GM23248 (cell line): Measurements from ENCODE around the gene ARL9. TPM values are rescaled to one million over a fixed set of nuclear protein-coding genes. Genes with fewer than 3 reads are reported as not detected.

Experiments used
- DNase-seq: peaks from one replicate; pipeline ENCODE4 v3.0.0-alpha.2; 2015
- H2AFZ ChIP-seq: fragments of 200-600 bp; sonication (generic); 2 replicates; pipeline ENCODE4 v1.6.1; 2016; ENCODE audit warnings: antibody characterized with exemption
- H3F3A ChIP-seq: fragments of 200-600 bp; sonication (generic); 2 replicates; pipeline ENCODE4 v1.6.1; 2016; ENCODE audit warnings: mild to moderate bottlenecking, antibody characterized with exemption, mixed run types; ENCODE audit not compliant: insufficient read depth
- H3K27ac ChIP-seq: fragments of 200-600 bp; sonication (generic); 2 replicates; pipeline ENCODE4 v1.5.1; 2016; ENCODE audit warnings: mild to moderate bottlenecking
- H3K27me3 ChIP-seq: fragments of 200-600 bp; sonication (generic); replicated peaks from 2 replicates; pipeline ENCODE4 v1.6.1; 2016; ENCODE audit warnings: mild to moderate bottlenecking; ENCODE audit not compliant: insufficient read depth
- H3K36me3 ChIP-seq: fragments of 200-600 bp; sonication (generic); 2 replicates; pipeline ENCODE4 v1.6.1; 2016; ENCODE audit warnings: low read depth, mild to moderate bottlenecking
- H3K4me1 ChIP-seq: fragments of 200-600 bp; sonication (generic); 2 replicates; pipeline ENCODE4 v1.6.1; 2016; ENCODE audit warnings: mild to moderate bottlenecking; ENCODE audit not compliant: insufficient read depth
- H3K4me2 ChIP-seq: fragments of 200-600 bp; sonication (generic); one replicate; pipeline ENCODE4 v1.6.1; 2016; ENCODE audit warnings: mild to moderate bottlenecking; ENCODE audit not compliant: unreplicated experiment
- H3K4me3 ChIP-seq: fragments of 200-600 bp; sonication (generic); 2 replicates; pipeline ENCODE4 v1.5.1; 2016; ENCODE audit warnings: mild to moderate bottlenecking
- H3K79me2 ChIP-seq: fragments of 200-600 bp; sonication (generic); 2 replicates; pipeline ENCODE4 v1.6.1; 2016; ENCODE audit warnings: mild to moderate bottlenecking; ENCODE audit not compliant: insufficient read depth
- H3K9ac ChIP-seq: fragments of 200-600 bp; sonication (generic); 2 replicates; pipeline ENCODE4 v1.6.1; 2016; ENCODE audit warnings: mild to moderate bottlenecking
- H3K9me2 ChIP-seq: fragments of 200-600 bp; sonication (generic); 2 replicates; pipeline ENCODE4 v1.6.1; 2016; ENCODE audit warnings: mixed run types, mild to moderate bottlenecking, moderate library complexity; ENCODE audit not compliant: insufficient read depth
- H3K9me3 ChIP-seq: fragments of 200-600 bp; sonication (generic); one replicate; pipeline ENCODE4 v1.6.1; 2017; ENCODE audit warnings: low read depth
- H4K20me1 ChIP-seq: fragments of 200-600 bp; sonication (generic); 2 replicates; pipeline ENCODE4 v1.6.0; 2016; ENCODE audit not compliant: insufficient read depth
- EZH2 ChIP-seq: fragments of 200-600 bp; sonication (generic); IDR thresholded peaks from 2 replicates; pipeline ENCODE4 v1.6.1; 2018; ENCODE audit warnings: antibody characterized with exemption, mild to moderate bottlenecking; ENCODE audit not compliant: insufficient read depth, poor library complexity, severe bottlenecking
- EZH2phosphoT487 ChIP-seq: fragments of 200-600 bp; sonication (generic); IDR thresholded peaks from 2 replicates; pipeline ENCODE4 v1.6.1; 2018; ENCODE audit warnings: antibody characterized with exemption, moderate library complexity, mild to moderate bottlenecking, low read depth; ENCODE audit not compliant: insufficient read depth
- WGBS, 2 experiments: methylation state at CpG; one replicate each; pipeline ENCODE4 v1.1.6; 2015 to 2017; ENCODE audit warnings: low lambda C conversion rate in 2 of 2, low coverage in 1 of 2; ENCODE audit errors: missing lambda C conversion rate in 2 of 2; 5-methylcytosine and 5-hydroxymethylcytosine counted together
- in situ Hi-C: fragments of 300-500 bp; cut with MboI; formaldehyde crosslinking; loops from 2 replicates; pipeline ENCODE4 v1.15.0; 2020
- polyA plus RNA-seq: library from polyadenylated mRNA; unstranded; fragments of >200 nt; fragmentation: Nextera tagmentation; extraction: Ambion mirVana; gene quantifications from 2 replicates; pipeline ENCODE4 v1.2.1, GENCODE V29; 2016
- total RNA-seq: library from RNA; depleted of rRNA; stranded (reverse); fragments of >200 nt; shearing (Covaris generic); gene quantifications from 2 replicates; pipeline ENCODE4 v1.2.3, GENCODE V29; 2014

ARL9 gene
- total and polyA plus RNA-seq, 2 experiments from 2014 or later: 0.24 TPM; not detected in 1

DNA sequence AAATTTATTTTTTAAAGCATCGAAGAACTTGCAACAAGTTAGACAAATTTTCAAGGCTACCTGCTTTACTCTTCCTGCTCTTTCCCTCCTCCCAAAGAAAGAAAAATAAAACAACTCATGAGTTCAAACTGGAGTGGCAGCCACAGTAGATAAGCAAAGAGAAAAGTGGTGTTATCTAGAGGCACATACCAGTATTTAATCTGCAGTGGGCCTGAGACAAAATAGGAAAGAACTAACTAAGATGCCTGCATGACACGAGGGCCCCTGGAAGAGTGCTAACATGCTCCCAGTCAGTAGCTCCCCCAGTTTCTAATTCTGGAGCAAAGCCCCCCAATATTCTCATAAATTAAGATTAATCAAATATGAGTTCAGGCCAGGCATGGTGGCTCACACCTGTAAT, 7.9 kb downstream of the ARL9 start:
- H3K9ac ChIP-seq: no peak overlapping the region
- no peaks in the 10 kb centered on the region for H3K9me3 ChIP-seq
- DNase-seq: no peak
- in situ Hi-C loops: no loop called here
- no peaks in the 10 kb centered on the region for H3K79me2 ChIP-seq
- 61% methylated on average over 2 of the region's 2 CpGs for WGBS, 2 experiments
- H2AFZ ChIP-seq: no peak overlapping the region
- no peaks in the 10 kb centered on the region for H4K20me1 ChIP-seq
- H3K4me3 ChIP-seq: no peak overlapping the region
- no peaks in the 10 kb centered on the region for H3K36me3 ChIP-seq
- TF ChIP-seq EZH2: no peak
- no peak for TF ChIP-seq EZH2phosphoT487
- no peak overlapping the region for H3K27ac ChIP-seq
- H3K27me3 ChIP-seq: no peaks in the 10 kb centered on the region
- H3K9me2 ChIP-seq: no peaks in the 10 kb centered on the region
- H3K4me1 ChIP-seq: peaks cover 3% of the 10 kb centered on the region; the same call in 1 of the 2 replicates
- no peaks in the 10 kb centered on the region for H3F3A ChIP-seq
- no peak overlapping the region for H3K4me2 ChIP-seq

DNA sequence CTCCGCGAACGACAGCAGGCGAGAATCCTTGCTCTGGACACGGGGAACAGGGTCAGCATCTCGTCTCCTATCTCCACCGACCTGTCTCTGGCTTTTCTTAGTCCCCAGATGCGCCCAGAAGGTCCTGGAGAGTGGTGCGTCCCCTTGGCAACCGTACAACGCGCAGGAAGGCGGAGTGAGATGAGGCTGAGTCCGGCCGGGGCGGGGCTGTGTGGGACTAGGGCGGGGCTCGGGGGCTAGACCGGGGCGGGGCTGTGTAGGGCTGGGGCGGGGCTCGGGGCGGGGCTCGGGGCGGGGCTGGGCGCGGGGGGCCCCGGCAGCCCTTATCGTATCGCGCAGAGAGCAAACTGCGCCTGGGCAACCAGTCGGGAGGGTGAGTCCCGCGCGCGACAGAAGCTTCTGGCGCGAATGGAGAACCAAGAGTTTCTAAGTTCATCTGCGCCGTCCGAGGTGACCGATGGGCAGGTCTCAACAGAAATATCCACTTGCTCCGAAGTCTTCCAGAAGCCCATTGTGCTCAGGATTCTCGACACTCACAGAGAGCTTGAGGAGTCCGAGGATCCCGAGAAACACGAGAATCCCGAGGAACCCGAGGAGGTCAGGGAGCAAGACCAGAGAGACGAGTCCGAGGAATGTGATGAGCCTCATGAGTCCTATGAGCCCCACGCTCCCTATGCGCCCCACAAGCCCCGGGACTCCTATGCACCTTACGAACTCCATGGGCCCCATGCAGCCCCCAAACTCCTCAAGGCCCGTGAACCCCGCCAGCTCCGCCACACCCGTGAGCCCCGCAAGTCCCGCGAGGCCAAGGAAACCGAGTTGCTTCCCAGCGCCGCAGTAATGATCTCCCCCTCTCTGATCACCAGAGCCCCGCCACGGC, 24.9 kb downstream of the ARL9 start:
- no peaks in the 10 kb centered on the region for H3F3A ChIP-seq
- peak overlapping the region; percentile 70 for H3K4me3 ChIP-seq
- TF ChIP-seq EZH2: no peak
- TF ChIP-seq EZH2phosphoT487: no peak
- in situ Hi-C loops: no loop called here
- H3K36me3 ChIP-seq: no peaks in the 10 kb centered on the region
- WGBS, 2 experiments: 3 to 4% methylated on average over 54 to 65 of the region's 68 CpGs
- H3K9me2 ChIP-seq: no peaks in the 10 kb centered on the region
- H3K4me2 ChIP-seq: peak overlapping the region; percentile 93
- no peaks in the 10 kb centered on the region for H3K4me1 ChIP-seq
- no peaks in the 10 kb centered on the region for H4K20me1 ChIP-seq
- no peaks in the 10 kb centered on the region for H3K9me3 ChIP-seq
- peaks cover 25% of the 10 kb centered on the region for H3K27me3 ChIP-seq
- peak overlapping the region; percentile 91 for H2AFZ ChIP-seq
- H3K79me2 ChIP-seq: no peaks in the 10 kb centered on the region
- H3K9ac ChIP-seq: peak overlapping the region; percentile 65
- H3K27ac ChIP-seq: no peak overlapping the region
- DNase-seq: peak; percentile 90

- H3K27me3 ChIP-seq: peaks cover 25% of the 10 kb centered on the region
- H3K36me3 ChIP-seq: no peaks in the 10 kb centered on the region
- H3K9me3 ChIP-seq: no peaks in the 10 kb centered on the region
- TF ChIP-seq EZH2: no peak
- TF ChIP-seq EZH2phosphoT487: no peak
- peak overlapping the region; percentile 75 for H3K4me2 ChIP-seq
- WGBS, 2 experiments: 3 to 4% methylated on average over 11 of the region's 11 CpGs
- peak overlapping the region; percentile 68 for H3K4me3 ChIP-seq
- peak overlapping the region; percentile 84 for H2AFZ ChIP-seq
- no peak overlapping the region for H3K27ac ChIP-seq
- DNase-seq: peak; percentile 18
- in situ Hi-C loops: no loop called here
- H3K79me2 ChIP-seq: no peaks in the 10 kb centered on the region
- H3K4me1 ChIP-seq: no peaks in the 10 kb centered on the region
- H3K9me2 ChIP-seq: no peaks in the 10 kb centered on the region
- no peaks in the 10 kb centered on the region for H3F3A ChIP-seq
- H3K9ac ChIP-seq: peak overlapping the region; percentile 65
- no peaks in the 10 kb centered on the region for H4K20me1 ChIP-seq
Measured at GRCh38 chr4:56531149-56531770, 25.7 kb downstream of the ARL9 start.

GRCh38 chr4:56531823-56532222, 26.2 kb downstream of the ARL9 start:
- Histone ChIP-seq H3K9me3 (no peaks in the 10 kb centered on the region), H3K36me3 (no peaks in the 10 kb centered on the region), H3F3A (no peaks in the 10 kb centered on the region), H3K9me2 (no peaks in the 10 kb centered on the region), H3K27me3 (peaks cover 25% of the 10 kb centered on the region), H4K20me1 (no peaks in the 10 kb centered on the region), H3K4me2 (no peak overlapping the region), H3K4me3 (no peak overlapping the region), H3K9ac (no peak overlapping the region), H3K27ac (no peak overlapping the region), H3K79me2 (no peaks in the 10 kb centered on the region), H3K4me1 (no peaks in the 10 kb centered on the region), H2AFZ (no peak overlapping the region)
- WGBS, 2 experiments: 62 to 64% methylated on average over 4 of the region's 4 CpGs
- in situ Hi-C loops: no loop called here
- peak; percentile 18 for DNase-seq
- TF ChIP-seq EZH2phosphoT487: no peak
- no peak for TF ChIP-seq EZH2
